NCI-H2171 (cell line): ENCODE measurements around the gene DSCAML1.
"Not testable (repeated sequence)": the region's sequence is repeated elsewhere in the genome, so short reads cannot be mapped to it uniquely, and the experiment has no call there.

Source experiments
- DNase-seq: peaks from one replicate; lab custom pipeline; 2025; lab: John Stamatoyannopoulos, UW

DSCAML1 gene

DNA sequence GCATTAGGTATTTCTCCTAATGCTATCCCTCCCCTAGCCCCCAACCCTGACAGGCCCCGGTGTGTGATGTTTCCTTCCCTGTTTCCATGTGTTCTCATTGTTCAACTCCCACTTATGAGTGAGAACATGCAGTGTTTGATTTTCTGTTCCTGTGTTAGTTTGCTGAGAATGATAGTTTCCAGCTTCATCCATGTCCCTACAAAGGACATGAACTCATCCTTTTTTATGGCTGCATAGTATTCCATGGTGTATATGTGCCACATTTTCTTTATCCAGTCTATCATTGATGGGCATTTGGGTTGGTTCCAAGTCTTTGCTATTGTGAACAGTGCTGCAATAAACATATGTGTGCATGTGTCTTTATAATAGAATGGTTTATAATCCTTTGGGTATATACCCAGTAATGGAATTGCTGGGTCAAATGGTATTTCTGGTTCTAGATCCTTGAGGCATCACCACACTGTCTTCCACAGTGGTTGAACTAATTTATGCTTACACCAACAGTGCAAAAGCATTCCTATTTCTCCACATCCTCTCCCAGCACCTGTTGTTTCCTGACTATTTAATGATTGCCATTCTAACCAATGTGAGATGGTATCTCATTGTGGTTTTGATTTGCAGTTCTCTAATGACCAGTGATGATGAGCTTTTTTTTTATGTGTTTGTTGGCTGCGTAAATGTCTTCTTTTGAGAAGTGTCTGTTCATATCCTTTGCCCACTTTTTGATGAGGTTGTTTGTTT, 397.7 kb downstream of the DSCAML1 start:
- DNase-seq, result not testable (repeated sequence)

DNA sequence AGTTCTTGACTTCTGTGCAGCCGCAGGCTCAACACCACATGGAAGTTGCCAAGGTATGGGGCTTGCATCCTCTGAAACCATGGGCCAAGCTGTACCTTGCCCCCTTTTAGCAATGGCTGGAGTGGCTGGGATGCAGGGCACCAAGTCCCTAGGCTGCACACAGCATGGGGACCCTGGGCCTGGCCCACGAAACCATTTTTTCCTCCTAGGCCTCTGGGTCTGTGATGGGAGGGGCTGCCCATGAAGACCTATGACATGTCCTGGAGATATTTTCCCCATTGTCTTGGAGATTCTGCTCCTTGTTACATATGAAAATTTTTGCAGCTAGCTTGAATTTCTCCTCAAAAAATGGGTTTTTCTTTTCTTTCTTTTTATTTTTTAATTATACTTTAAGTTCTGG, 398.4 kb downstream of the DSCAML1 start:
- not testable (repeated sequence) for DNase-seq

DNA sequence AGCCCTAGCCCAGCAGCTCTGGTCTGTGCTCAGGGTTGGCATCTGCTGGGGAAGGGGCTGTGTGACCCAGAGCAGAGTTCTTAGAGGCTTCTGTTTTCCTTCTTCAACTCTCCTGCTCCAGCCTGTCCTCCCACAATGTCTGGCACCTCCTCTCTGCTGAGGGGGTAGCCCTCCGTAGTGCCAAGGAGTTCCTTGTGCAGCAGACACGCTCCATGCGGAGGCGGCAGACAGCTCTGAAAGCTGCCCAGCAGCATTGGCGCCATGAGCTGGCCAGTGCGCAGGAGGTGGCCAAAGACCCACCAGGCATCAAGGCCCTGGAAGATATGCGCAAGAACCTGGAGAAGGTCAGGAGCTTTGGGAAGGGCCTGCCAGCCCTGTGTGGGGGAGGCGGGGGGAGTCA, 400.0 kb downstream of the DSCAML1 start:
- DNase-seq, result no peak

DNA sequence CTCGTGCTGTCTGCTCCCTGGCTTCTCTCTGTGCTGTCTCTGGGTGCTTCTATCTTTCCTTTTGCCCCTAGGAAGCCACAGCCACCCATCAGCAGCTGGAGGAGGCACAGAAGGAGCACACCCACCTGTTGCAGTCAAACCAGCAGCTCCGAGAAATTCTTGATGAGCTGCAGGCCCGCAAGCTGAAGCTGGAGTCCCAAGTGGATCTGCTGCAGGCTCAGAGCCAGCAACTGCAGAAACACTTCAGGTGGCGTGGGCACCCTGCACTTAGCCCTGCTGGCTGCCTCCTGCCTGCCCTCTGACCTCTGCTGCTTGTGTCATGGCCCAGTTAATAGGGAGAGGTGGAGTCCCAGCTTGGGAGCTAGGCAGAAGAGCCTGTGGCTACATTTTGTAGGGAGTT, 401.5 kb downstream of the DSCAML1 start:
- DNase-seq, result no peak

DNA sequence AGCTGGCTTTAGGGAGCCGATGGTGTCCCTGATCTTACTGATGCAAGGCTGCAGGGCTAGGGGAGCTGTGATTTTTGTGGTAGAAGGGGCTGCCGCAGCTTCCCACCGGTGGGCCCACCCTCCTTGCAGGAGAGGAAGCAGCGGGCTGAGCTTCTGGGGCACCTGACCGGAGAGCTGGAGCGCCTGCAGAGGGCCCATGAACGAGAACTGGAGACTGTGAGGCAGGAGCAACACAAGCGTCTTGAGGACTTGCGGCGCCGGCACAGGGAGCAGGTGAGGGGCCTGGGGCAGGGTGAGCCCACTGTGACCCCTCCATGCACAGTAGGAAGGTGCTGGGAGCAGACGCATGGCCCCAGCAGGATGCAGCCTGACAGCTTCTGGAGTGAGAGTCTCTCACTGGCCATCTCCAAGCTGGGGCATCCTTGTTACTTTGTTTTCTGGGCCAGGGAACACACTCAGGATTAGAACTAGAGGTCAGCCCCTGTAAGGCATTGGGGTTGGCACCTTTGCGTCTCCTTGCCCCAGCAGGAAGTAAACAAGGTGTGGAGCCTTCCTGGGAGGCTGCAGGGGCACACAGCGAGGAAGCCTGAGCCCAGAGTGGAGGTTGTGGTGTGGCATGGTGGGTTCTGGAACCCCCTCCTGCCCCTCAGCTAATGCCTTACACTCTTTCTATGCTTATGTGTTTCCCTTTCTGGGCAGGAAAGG, 402.6 kb downstream of the DSCAML1 start:
- no peak for DNase-seq

DNA sequence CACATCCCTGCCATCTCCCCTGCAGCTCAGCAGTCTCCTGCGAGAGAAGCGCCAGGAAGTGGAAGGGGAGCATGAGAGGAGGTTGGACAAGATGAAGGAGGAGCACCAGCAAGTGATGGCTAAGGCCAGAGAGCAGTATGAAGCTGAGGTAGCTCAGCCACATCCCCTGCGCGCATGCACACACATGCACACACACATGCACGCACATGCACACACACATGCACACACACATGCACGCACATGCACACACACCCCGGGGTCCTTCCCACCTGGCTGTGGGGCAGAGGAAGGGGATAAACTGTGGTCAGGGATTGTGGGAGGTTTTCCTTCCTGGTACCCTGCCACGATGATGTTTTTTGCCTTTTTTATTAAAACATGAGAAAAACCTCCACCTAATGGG, 404.0 kb downstream of the DSCAML1 start:
- DNase-seq, result no peak

DNA sequence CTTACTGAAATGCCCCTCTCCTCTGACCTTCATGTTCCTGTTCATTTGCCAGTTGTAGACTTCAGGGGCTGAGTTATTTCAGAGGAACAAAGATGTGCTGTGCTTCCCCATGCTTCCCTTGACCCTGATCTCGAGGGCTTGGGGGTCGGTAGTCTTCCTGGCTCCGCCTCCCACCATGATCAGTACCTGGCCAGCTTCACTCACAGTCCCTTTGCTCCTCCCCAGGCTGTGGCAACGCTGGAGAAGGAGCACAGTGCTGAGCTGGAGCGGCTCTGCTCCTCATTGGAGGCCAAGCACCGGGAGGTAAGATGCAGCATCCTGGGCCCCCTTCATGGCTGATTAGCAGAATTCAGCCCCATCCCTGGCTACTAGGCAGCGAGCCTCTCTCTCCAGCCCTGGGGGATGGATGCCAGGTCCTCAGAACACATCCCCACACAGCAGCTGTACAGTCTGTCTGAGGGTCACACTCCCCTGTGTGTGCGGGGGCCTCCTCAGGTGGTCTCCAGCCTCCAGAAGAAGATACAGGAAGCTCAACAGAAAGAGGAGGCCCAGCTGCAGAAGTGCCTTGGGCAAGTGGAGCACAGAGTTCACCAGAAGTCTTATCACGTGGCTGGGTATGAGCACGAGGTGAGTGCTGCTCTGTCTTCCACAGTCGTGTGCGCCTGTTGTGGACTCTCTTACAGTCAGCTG, 404.9 kb downstream of the DSCAML1 start:
- no peak for DNase-seq

DNA sequence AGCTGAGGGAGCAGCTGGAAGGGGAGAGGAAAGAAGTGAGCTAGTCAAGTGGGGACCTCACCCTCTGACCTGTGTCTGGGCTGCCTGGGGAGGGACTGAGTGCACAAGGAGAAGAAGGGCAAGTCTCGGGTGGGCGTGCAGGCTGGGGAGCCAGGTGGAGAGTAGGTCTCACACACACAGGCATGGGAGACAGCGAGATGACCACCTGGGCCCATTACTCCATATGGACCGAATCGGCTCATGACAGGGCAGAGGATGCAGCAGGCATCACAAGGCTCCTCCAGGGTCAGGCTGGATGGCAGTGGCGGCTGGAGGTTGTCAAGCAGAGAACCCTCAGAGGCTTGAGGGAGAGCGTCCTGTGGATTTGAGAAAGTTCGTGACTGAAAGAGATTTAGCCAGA, 405.8 kb downstream of the DSCAML1 start:
- DNase-seq, result no peak

DNA sequence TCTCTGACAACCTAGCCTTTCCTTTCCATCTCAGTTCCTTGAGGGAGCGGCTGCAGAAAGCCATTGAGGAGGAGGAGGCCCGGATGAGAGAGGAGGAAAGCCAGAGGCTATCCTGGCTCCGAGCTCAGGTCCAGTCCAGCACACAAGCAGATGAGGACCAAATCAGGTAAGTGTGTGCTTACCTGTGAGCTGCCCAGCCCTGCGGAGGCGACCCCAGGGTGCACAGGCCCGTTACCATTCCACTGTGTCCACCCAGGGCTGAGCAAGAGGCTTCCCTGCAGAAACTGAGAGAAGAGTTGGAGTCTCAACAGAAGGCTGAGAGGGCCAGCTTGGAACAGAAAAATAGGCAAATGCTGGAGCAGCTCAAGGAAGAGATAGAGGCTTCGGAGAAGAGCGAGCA, 406.3 kb downstream of the DSCAML1 start:
- DNase-seq, result no peak

DNA sequence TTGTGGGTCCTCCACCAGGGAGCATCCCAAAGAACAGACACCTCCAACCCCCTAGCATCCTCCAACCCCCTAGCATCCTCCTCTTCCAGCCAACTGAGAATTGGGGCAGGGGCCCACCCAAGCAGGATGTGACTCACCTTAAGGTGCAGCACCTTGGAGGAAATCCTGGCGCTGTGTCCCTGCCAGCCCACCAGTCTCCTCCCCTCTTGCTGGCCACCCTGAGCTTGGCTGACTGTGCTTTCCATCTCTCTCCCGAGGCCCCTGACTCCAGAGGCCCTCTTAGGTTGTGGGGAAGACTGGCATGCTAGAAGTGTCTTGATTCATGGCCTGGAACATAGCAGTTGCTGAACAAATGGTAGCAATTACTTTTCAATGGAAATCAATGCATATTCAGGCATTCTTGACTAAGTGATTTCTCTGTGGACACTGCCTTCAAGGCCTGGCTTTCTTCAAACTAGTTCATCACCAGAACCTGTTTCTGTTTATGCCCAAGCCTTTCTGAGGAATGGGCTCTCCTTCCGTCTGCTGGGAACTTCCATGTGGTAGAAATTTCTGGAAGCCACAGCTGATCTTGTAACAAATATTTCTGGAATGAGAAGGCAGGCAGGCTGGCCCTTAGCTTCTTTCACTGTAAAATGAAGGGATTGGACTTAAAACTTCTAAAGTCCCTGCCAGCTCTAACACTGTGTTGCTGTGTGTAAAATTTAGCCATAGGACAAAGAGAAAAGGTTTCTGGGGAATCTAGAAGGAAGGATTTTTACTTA, 408.8 kb downstream of the DSCAML1 start:
- DNase-seq, result no peak

DNA sequence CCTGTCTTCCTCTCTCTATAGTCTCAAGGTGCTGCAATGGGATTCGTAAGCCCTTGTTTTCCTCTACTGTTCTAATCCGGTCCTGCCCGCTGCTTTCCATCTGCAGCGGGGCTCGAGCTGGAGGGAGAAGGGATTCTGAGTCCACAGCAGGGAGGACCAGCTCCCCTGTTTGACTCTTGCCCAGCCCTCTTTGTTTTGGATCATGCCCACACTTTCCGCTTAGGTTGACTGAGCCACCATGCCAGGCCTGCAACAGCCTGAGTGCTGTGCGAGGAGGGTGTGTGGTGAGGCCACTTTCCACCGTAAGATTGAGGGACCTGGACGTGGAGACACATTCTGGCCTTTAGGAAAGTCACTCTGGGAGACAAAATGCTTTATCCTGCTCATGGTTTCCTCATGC, 411.1 kb downstream of the DSCAML1 start:
- DNase-seq, result no peak

DNA sequence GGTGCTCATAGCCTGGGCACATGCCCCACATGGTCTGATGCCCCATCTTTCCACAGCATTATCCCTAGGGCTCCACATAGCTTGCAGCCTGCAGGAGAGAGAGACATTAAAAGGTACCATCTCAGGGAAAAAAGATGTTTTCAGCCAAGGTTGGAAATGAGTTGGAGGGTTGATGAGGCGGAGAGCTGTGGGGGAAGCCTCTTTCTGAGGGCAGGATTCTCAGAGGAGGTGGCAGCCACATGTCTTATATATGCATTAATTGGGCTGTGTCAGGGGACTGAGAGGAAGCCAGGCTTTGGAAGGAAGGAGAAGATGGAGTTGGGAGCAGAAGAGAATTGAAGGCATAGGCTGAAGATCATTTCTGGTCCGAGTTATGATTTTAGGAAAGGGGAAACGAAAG, 411.5 kb downstream of the DSCAML1 start:
- DNase-seq, result no peak

DNA sequence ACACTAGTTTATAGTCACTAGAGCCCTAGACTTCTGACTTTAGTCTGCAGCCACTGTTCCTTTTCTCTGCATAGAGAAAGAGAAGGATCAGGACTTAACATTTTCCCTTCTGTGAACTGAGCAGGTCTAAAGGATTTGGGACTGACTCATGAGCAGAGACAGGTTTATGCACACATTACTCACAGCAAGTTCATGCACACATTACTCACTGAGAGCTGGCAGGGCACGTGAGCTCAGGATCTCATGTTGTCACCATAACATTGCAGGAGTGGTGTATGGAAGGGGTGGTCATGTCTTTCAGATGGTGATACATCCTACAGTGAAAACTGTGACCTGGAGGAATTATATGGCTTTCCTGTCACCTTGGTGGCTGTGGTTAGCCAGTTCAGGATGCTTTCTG, 413.0 kb downstream of the DSCAML1 start:
- DNase-seq, result no peak

DNA sequence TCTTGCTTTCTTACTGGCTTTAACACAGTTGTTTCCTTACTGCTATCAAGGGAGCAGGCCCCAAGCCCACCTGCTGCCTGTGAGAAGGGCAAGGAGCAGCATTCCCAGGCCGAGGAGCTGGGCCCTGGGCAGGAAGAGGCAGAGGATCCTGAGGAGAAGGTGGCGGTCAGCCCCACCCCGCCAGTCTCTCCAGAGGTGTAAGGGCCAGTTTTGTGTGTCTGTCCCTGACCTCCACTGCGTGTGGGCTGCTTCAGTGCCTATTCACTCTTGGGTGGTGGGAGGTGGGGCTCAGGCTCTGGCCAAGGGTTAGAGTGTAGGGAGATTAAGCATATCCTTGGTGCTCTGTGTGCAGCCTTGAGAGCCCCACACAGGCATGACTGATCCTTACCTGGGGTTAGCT, 414.3 kb downstream of the DSCAML1 start:
- DNase-seq, result no peak

DNA sequence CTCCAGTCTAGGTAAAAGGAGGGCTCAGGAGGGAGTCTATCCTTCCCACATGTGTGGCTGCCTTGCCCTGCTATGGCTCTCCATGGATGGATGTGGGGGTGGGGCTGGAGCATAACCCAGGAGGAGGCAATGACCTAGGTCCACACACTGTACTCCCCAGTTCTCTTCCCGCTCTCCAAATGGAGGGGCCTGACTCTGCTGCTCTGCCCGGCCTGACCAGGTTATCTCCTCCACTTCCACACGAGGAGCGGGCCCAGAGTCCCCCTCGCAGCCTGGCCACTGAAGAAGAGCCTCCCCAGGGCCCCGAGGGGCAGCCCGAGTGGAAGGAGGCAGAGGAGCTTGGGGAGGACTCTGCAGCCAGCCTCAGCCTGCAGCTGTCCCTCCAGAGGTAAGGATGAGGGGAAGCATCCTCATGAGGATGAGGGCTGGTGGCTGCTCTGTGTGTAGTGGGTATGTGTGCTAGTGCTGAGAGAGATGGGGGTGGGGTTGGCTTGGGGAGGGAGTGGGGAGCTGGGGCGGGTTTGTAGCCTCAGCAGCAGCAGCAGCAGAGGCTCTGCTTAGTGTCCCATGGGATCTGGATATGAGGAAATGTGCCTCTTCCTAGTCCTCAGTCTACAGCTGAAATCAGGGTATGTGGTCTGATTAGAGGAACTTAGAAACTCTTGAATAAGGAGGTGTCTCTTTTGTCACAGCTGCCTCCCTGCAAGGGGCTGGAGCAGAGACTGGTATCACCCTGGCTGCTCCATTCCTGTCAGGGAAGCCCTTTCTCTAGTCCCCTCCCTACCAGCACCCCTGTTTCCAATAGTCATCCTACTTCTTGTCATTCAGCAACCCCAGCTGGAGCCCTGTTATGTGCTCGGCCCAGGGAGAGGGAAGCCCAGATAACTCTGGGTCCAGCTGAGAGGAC, 415.3 kb downstream of the DSCAML1 start:
- DNase-seq, result no peak

DNA sequence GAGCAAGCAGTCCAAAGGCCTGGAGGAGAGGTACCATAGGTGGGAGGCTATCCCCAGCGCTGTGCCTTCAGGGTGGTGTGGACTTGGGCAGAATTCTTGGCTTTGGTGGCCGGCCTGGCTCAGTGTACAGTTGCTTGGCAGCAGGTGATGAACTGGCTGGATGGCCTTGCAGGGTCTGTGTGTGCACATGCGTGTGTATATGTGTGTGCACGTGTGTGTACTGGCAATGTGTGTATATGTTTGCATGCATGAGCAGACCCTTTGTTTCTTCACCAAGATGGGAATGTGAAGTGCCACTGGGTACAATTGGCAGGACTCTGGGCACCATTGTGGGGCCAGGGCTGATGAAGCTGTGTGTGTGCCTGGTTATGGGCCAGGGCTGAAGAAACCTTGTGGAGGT, 416.3 kb downstream of the DSCAML1 start:
- no peak for DNase-seq

DNA sequence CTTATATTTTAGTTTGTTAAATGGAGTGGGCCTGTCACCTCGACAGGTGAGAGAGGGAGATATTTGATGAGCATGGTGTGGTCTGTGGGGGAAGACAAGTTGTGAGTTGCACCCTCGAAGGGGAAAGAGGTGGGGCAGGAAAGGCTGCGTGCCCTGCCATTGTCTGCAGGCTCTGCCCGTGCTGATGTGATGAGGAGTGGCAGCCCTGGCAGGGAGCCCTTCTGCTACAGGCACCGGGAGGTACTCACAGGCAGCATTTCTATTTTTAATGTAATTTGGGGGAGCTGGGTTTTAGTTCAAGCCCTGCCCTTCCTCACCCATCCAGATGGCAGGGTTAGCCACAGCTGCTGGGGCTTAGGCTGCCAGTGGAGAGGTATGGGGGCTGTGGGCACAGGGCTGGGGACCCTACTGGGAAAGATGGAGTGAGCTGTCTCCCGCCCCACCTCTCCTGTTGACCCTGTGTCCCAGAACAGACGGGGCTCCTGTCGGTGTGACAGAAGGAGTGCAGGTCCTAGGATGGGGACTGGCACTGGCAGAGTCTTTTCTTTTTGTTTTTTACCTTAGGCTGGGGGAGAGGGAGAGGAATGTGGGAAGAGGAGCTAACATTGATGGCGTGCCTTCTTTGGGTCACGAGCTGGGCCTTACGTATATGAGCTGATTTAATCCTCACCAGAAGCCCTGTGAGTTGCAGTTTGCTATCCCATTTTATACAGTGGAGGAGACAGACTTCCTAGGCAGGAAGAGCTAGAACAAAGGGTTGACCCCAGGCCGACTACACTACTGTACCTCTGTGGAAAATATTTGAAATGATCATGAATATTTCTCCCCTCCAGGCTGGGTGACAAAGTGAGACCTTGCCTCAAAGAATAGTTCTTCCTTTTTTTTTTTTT, 417.8 kb downstream of the DSCAML1 start:
- no peak for DNase-seq
